CD14-positive monocyte (primary cell): ENCODE results near the gene USP48. TPM values are rescaled to one million over a fixed set of nuclear protein-coding genes. Genes with fewer than 3 reads are reported as not detected.

ENCODE experiments used
- DNase-seq, 3 donors: peaks; one replicate each; pipeline ENCODE4 v3.0.0-alpha.2; 2011 to 2022
- H2AFZ ChIP-seq: 2 replicates; pipeline ENCODE4 v1.6.0; 2012; ENCODE audit warnings: mild to moderate bottlenecking, low read depth, low read length, inconsistent platforms; ENCODE audit not compliant: insufficient read depth, poor library complexity, severe bottlenecking
- H3K27ac ChIP-seq, 2 donors: 1 replicate in 1 of 2; 2 replicates in 1 of 2; pipeline ENCODE4 v1.5.1; 2012 to 2013; ENCODE audit warnings: low read length in 2 of 2, control low read depth in 1 of 2, inconsistent platforms in 1 of 2, low read depth in 1 of 2, mild to moderate bottlenecking in 1 of 2
- H3K27me3 ChIP-seq, 2 donors: one replicate each; pipeline versions ENCODE4 v1.6.0 to v1.6.1; 2011 to 2013; ENCODE audit warnings: low read length in 2 of 2; ENCODE audit not compliant: control insufficient read depth in 2 of 2, insufficient read depth in 2 of 2
- H3K36me3 ChIP-seq, 2 donors: replicated peaks in 1 of 2; 1 replicate in 1 of 2; 2 replicates in 1 of 2; pipeline versions ENCODE4 v1.5.1 to v1.6.1; 2012 to 2013; ENCODE audit warnings: low read length in 2 of 2, control low read depth in 1 of 2, inconsistent platforms in 1 of 2, mild to moderate bottlenecking in 1 of 2; ENCODE audit not compliant: insufficient read depth in 2 of 2, control insufficient read depth in 1 of 2
- H3K4me1 ChIP-seq, 2 donors: 1 replicate in 1 of 2; 2 replicates in 1 of 2; pipeline versions ENCODE4 v1.5.1 to v1.6.1; 2012 to 2013; ENCODE audit warnings: low read length in 2 of 2, control low read depth in 1 of 2, inconsistent platforms in 1 of 2, mild to moderate bottlenecking in 1 of 2, moderate library complexity in 1 of 2; ENCODE audit not compliant: insufficient read depth in 2 of 2, control insufficient read depth in 1 of 2
- H3K4me2 ChIP-seq: replicated peaks from 2 replicates; pipeline ENCODE3; 2012; ENCODE audit warnings: low read length, moderate library complexity, mild to moderate bottlenecking; ENCODE audit not compliant: poor library complexity, severe bottlenecking; ENCODE audit errors: extremely low read depth
- H3K4me3 ChIP-seq, 3 experiments: fragments of 200-600 bp in 1 of 3; sonication (generic) in 1 of 3; replicated peaks in 1 of 3; 1 replicate in 2 of 3; 2 replicates in 1 of 3; pipeline ENCODE4 v1.5.1; 2011 to 2013; ENCODE audit warnings: low read length in 3 of 3, mild to moderate bottlenecking in 3 of 3, control low read depth in 2 of 3, low read depth in 2 of 3, inconsistent platforms in 1 of 3, moderate library complexity in 1 of 3
- H3K79me2 ChIP-seq: 2 replicates; pipeline ENCODE4 v1.6.0; 2012; ENCODE audit warnings: mild to moderate bottlenecking, control low read depth, inconsistent platforms, low read length, moderate library complexity; ENCODE audit not compliant: insufficient read depth
- H3K9ac ChIP-seq: 2 replicates; pipeline ENCODE4 v1.6.0; 2017; ENCODE audit warnings: low read length, mild to moderate bottlenecking; ENCODE audit not compliant: insufficient read depth, poor library complexity, severe bottlenecking
- H3K9me3 ChIP-seq, 2 donors: replicated peaks in 1 of 2; 1 replicate in 1 of 2; 2 replicates in 1 of 2; pipeline versions ENCODE4 v1.5.1 to v1.6.1; 2012 to 2013; ENCODE audit warnings: low read length in 2 of 2, control low read depth in 1 of 2; ENCODE audit not compliant: control insufficient read depth in 1 of 2, insufficient read depth in 1 of 2
- H4K20me1 ChIP-seq: 2 replicates; pipeline ENCODE4 v1.6.0; 2012; ENCODE audit warnings: mild to moderate bottlenecking, low read length, control low read depth, moderate library complexity; ENCODE audit not compliant: insufficient read depth
- H3K27ac Mint-ChIP-seq, 7 donors: one replicate each; pipeline ENCODE4 v1.8.0; 2020; ENCODE audit warnings: mild to moderate bottlenecking in 7 of 7, mixed read lengths in 7 of 7, moderate library complexity in 6 of 7, inconsistent platforms in 2 of 7
- H3K27me3 Mint-ChIP-seq, 3 donors: one replicate each; pipeline ENCODE4 v1.8.0; 2021 to 2022; ENCODE audit warnings: low read depth in 3 of 3, mild to moderate bottlenecking in 3 of 3, mixed read lengths in 3 of 3, moderate library complexity in 3 of 3, inconsistent platforms in 1 of 3
- H3K36me3 Mint-ChIP-seq, 2 donors: one replicate each; pipeline ENCODE4 v1.8.0; 2020; ENCODE audit warnings: mixed read lengths in 2 of 2, inconsistent platforms in 1 of 2, mild to moderate bottlenecking in 1 of 2
- H3K4me1 Mint-ChIP-seq: one replicate; pipeline ENCODE4 v1.8.0; 2020; ENCODE audit warnings: mild to moderate bottlenecking, mixed read lengths
- H3K4me3 Mint-ChIP-seq, 2 donors: one replicate each; pipeline ENCODE4 v1.8.0; 2020; ENCODE audit warnings: mild to moderate bottlenecking in 2 of 2, mixed read lengths in 2 of 2, moderate library complexity in 1 of 2
- H3K9me3 Mint-ChIP-seq, 7 donors: one replicate each; pipeline ENCODE4 v1.8.0; 2020 to 2022; ENCODE audit warnings: mixed read lengths in 7 of 7, mild to moderate bottlenecking in 6 of 7, moderate library complexity in 6 of 7, inconsistent platforms in 2 of 7
- CTCF ChIP-seq: fragments of 200-600 bp; IDR thresholded peaks from one replicate; pipeline ENCODE4 v1.8.0; 2022; ENCODE audit warnings: antibody characterized with exemption, mild to moderate bottlenecking
- WGBS: methylation state at CpG from one replicate; pipeline ENCODE4 v1.1.5; 2013; ENCODE audit warnings: missing lambda C conversion rate; ENCODE audit not compliant: insufficient coverage; 5-methylcytosine and 5-hydroxymethylcytosine counted together
- intact Hi-C, 2 donors: fragments of 100-400 bp; cut with micrococcal nuclease; formaldehyde crosslinking; loops; one replicate each; pipeline versions ENCODE4 v1.15.0 to v1.15.1; 2023
- polyA plus RNA-seq, 3 donors: library from polyadenylated mRNA; depleted of rRNA in 1 of 3; unstranded in 2 of 3; stranded (reverse) in 1 of 3; fragments of 300-500 nt in 2 of 3; fragments of >200 nt in 1 of 3; fragmentation: Illumina TruSeq in 2 of 3; gene quantifications; 1 replicate in 2 of 3; 2 replicates in 1 of 3; pipeline ENCODE4 v1.2.3, GENCODE V29; 2012 to 2021

Gene USP48
- polyA plus RNA-seq, 3 donors: 26.5 to 40.2 (median 34.3) TPM

GRCh38 chr1:21758614-21759013, 24.3 kb downstream of the USP48 start:
- H3K4me1 Mint-ChIP-seq: peaks cover 46% of the 10 kb centered on the region
- no peak overlapping the region for H3K4me3 ChIP-seq

GRCh38 chr1:21756393-21757089, 26.4 kb downstream of the USP48 start:
- no peak overlapping the region for H3K4me3 ChIP-seq
- H3K4me1 ChIP-seq: peaks cover 23 to 37% of the 10 kb centered on the region in 2 donors
- no peak for DNase-seq
- H3K79me2 ChIP-seq: peaks cover 97% of the 10 kb centered on the region
- Mint-ChIP-seq H3K27me3 (peaks cover 0 to 2% (median 1%) of the 10 kb centered on the region in 3 donors), H3K27ac (peak overlapping the region in 1 of 7 donors; percentile 40), H3K4me3 (no peak overlapping the region), H3K4me1 (peaks cover 29% of the 10 kb centered on the region), H3K36me3 (peaks cover 32 to 47% of the 10 kb centered on the region in 2 donors), H3K9me3 (no peaks in the 10 kb centered on the region)
- H4K20me1 ChIP-seq: peaks cover 30% of the 10 kb centered on the region
- 60% methylated on average over 2 of the region's 12 CpGs for WGBS
- intact Hi-C loops: no loop called here
- no peak overlapping the region for H2AFZ ChIP-seq
- H3K4me2 ChIP-seq: no peak overlapping the region
- no peaks in the 10 kb centered on the region for H3K9me3 ChIP-seq
- peaks cover 36 to 44% of the 10 kb centered on the region in 2 donors for H3K36me3 ChIP-seq
- no peak overlapping the region for H3K9ac ChIP-seq
- no peak overlapping the region for H3K27ac ChIP-seq
- TF ChIP-seq CTCF: no peak
- H3K27me3 ChIP-seq: no peaks in the 10 kb centered on the region

More at GRCh38 chr1:21758614-21759013, 24.3 kb downstream of the USP48 start:
- intact Hi-C loops: no loop called here
- Histone ChIP-seq H3K9me3 (no peaks in the 10 kb centered on the region), H3K27me3 (no peaks in the 10 kb centered on the region), H3K4me2 (no peak overlapping the region), H4K20me1 (peaks cover 31% of the 10 kb centered on the region), H3K9ac (no peak overlapping the region), H3K79me2 (peaks cover 98% of the 10 kb centered on the region), H3K4me1 (peaks cover 39 to 58% of the 10 kb centered on the region in 2 donors), H2AFZ (no peak overlapping the region), H3K36me3 (peaks cover 18 to 23% of the 10 kb centered on the region in 2 donors), H3K27ac (peak overlapping the region in 1 of 2 donors; percentile 73)
- H3K9me3 Mint-ChIP-seq: no peaks in the 10 kb centered on the region
- H3K27me3 Mint-ChIP-seq: no peaks in the 10 kb centered on the region
- H3K4me3 Mint-ChIP-seq: no peak overlapping the region
- peaks cover 19 to 32% of the 10 kb centered on the region in 2 donors for H3K36me3 Mint-ChIP-seq
- H3K27ac Mint-ChIP-seq: peak overlapping the region in 4 of 7 donors; percentile 19 to 79 (median 60)
- DNase-seq: no peak
- WGBS: no CpG with 5 or more reads among the region's 8 CpGs
- no peak for TF ChIP-seq CTCF
